ENCODE results near the gene RFNG.

Gene RFNG

DNA sequence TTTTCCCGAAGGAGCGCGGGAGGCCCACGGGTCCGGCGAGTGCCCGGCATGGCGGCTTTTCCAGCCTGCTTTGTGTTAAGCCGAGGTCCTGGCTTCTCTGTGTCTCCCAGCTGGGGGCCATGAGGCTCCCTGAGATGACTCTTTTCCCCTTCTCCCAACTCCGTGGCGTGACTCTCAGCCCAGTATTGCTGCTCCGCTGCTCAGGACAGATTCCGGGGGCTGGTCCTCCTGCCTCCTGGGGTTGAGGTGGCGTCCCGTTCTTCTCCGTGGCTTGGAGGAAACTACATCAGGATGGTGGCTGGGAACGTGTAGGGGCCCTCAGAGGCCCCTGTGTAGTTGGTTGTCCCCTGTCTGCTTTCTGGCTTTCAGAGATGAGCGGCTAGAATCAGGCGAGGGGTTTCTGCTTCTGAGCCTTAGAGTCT is 1.0 kb upstream of the RFNG start:
- TF ChIP-seq, protein P1, sequence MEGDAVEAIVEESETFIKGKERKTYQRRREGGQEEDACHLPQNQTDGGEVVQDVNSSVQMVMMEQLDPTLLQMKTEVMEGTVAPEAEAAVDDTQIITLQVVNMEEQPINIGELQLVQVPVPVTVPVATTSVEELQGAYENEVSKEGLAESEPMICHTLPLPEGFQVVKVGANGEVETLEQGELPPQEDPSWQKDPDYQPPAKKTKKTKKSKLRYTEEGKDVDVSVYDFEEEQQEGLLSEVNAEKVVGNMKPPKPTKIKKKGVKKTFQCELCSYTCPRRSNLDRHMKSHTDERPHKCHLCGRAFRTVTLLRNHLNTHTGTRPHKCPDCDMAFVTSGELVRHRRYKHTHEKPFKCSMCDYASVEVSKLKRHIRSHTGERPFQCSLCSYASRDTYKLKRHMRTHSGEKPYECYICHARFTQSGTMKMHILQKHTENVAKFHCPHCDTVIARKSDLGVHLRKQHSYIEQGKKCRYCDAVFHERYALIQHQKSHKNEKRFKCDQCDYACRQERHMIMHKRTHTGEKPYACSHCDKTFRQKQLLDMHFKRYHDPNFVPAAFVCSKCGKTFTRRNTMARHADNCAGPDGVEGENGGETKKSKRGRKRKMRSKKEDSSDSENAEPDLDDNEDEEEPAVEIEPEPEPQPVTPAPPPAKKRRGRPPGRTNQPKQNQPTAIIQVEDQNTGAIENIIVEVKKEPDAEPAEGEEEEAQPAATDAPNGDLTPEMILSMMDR (IDR thresholded peaks at IDR 0.05; ENCODE audit: extremely low read depth, missing control alignments), result no peak
- DNase-seq (ENCODE audit: low spot score), result no peak

DNA sequence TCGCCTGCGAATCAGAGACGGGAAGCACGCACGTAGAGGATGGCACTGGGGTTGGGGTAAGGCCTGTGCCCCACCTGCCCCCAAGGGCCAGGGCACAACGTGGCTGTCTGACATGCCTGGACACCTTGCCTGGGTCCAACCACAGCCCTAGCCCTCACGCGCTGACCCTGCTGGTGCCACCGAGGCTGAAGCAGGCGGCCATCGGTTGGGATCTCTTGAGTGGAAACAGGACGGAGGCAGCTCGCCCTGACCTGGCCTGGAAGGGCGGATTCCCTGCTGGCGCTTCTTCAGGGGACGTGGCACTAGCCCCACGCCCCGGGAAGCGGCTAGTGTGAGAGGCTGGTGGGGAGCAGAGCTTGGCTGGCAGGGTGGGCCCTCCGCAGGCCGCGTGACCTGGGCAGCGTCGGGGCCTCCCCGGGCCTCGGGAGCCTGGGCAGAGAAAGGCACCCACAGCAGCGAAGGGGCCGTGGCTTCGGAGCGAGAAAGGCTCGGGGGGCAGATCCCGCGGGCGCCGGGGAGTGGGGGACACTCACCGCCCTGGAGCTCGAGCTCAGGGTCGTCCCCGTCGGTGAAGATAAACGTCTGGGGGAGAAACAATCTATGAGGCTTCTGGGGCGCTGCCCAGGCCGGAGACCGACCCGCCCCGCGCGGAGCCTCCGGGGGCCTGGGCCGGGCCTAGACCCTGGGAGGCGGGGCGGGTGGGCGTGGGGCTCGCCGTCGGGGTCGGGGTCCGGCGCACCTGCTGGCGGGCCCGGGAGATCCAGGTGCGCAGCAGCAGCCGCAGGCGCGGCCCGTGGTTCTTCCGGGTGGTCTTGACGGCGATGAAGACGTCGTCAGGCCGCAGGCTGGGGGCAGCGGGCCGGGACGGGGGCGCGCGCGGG is 610 bp downstream of the RFNG start:
- DNase-seq (ENCODE audit: low spot score), result peak; percentile 68
- TF ChIP-seq, protein P1 (IDR thresholded peaks at IDR 0.05; ENCODE audit: extremely low read depth, missing control alignments), result no peak

DNA sequence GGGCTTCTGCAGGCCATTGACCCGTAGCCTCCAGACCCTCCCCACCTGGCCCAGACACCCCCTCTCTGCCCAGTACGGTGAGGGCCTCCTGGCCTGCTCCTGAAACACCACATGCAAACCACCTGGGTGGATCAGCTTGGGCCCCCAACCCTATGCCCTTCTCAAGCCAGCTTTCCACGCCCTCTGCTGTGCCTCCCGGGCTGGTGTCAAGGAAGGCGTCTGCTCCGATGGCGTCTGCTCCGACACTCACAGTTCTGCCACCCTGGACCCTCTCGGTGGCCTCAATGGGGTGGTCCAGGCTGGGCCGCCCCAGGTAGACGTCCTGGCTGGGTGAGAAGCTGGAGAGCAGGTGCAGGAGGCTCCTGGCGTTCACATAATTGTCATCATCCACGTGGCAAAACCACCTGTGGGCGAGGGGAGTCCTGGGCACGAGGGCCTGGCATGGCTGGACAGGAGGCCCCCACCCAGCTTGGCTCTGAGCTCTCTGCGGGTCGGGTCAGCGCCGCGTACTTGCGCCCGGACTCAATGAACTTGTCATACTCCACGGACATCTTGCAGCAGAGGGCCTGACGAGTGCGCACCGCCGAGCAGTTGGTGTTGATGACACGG is 1.4 kb downstream of the RFNG start:
- TF ChIP-seq, protein P1 (IDR thresholded peaks at IDR 0.05; ENCODE audit: extremely low read depth, missing control alignments), result no peak

DNA sequence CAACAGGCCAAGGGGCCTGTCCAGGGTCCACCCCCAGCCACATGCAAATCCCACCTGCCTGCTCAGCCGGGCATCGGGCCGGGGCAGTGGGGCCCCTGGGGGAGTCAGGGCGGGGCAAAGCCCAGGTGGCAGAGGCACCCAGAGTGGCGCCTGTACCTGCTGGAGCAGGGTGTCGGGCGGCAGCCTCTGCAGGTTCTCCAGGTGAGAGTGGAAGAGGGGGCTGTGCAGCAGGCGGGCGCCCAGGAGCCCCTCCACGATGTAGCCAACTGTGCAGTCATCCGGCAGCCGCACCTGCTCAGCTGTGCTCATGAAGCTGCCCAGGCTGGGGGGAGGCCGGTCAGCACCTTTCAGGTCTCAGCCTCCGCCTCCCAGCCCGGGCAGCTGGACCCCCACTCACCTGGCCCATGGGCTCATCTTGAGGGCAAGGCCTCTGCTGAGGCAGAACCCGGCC is 2.1 kb downstream of the RFNG start:
- no peak for DNase-seq (ENCODE audit: low spot score)
- TF ChIP-seq, protein P1 (IDR thresholded peaks at IDR 0.05; ENCODE audit: extremely low read depth, missing control alignments), result no peak

More for the DNA sequence above, 1.4 kb downstream of the RFNG start:
- no peak for DNase-seq (ENCODE audit: low spot score)

DNA sequence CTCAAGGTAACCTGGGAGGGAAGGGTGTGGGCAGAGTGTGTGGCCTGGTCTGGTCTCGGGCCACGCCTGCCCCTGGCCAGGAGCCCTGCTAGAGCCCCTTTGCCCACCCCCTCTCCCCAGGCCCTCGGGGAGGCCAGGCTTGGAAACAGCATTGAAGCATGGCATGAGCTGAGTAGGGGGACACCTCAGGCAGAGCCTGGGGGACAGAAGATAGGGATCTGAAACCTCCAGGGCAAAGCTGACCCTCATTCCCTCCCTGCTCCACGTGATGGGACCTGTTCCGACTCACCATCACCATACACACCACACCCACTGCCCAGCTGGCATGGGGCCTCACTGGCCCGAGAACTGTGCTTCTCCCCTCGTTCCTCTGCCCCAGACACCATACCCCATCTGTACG is 2.5 kb downstream of the RFNG start:
- DNase-seq (ENCODE audit: low spot score), result no peak
- TF ChIP-seq, protein P1 (IDR thresholded peaks at IDR 0.05; ENCODE audit: extremely low read depth, missing control alignments), result no peak

DNA sequence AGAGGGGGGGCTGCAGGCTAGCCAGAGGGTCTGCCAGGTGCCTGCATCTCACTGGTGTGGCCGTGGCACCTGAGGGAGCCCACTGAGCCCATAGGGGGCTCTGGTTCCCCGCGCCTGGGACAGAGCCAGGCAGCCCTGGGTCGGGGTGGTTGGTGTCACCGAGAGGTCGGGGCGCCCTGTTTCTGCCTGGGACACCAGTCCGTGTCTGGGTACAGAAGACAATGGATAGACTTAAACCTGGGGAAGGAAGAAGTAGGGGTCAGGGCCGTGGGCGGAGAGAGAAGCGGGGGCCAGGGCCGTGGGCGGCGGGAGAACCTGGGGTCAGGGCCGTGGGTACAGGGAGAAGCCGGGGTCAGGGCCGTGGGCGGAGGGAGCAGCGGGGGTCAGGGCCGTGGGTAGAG is 3.0 kb downstream of the RFNG start:
- TF ChIP-seq, protein P1 (IDR thresholded peaks at IDR 0.05; ENCODE audit: extremely low read depth, missing control alignments), result no peak
- DNase-seq (ENCODE audit: low spot score), result no peak

DNA sequence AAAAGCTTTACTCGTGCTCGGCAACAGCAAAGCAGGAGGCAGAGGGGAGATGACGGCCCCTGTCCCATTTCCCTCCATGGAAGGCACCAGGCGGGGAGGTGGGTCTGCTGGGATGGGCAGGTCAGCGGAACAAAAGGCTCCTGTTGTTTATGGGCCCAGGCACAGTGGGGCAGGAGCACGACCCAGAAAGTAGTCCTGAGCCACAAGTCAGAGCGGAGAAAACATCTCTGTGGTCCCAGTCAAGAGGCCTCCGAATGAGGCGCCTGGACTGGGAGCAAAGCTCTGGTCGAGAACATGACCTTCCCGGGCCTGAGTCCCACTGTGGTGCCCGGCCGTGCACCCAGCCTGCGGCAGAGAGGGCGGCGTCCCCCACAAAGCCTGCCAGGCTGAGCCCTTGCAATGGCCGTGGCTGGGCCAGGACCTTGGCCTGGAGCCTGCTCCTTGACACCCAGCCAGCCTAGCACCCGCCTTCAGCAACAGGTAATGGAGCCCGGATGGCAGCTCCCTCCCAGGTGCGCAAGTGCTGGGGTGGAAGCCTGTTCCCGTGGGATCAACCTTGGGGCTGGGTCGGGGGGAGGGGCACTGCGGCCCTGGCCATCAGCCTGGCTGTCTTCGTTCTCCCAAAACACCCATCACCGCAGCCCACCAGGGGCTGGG is 3.6 kb downstream of the RFNG start:
- no peak for DNase-seq (ENCODE audit: low spot score)
- TF ChIP-seq, protein P1 (IDR thresholded peaks at IDR 0.05; ENCODE audit: extremely low read depth, missing control alignments), result no peak

All from GM20000 (cell line).